WTC11 (cell line): Measurements from ENCODE around the gene PAX4.

Source experiments
- ATF1 ChIP-seq: sonication (generic); formaldehyde crosslinking; IDR thresholded peaks from 2 replicates; pipeline ENCODE4 v1.8.1; 2023; ENCODE audit warnings: mild to moderate bottlenecking, moderate library complexity, missing genetic modification reagents
- CREB1 ChIP-seq: sonication (generic); formaldehyde crosslinking; IDR thresholded peaks from 2 replicates; pipeline ENCODE4 v1.8.0; 2023; ENCODE audit warnings: mild to moderate bottlenecking, missing genetic modification reagents
- ESRRA ChIP-seq: sonication (generic); formaldehyde crosslinking; IDR thresholded peaks from 2 replicates; pipeline ENCODE4 v1.8.1; 2022; ENCODE audit warnings: mild to moderate bottlenecking, missing genetic modification reagents, borderline replicate concordance
- FOXJ3 ChIP-seq: sonication (generic); formaldehyde crosslinking; IDR thresholded peaks from 2 replicates; pipeline ENCODE4 v1.9.0; 2021; ENCODE audit warnings: missing genetic modification reagents, mild to moderate bottlenecking, borderline replicate concordance
- NR2C2 ChIP-seq: sonication (generic); formaldehyde crosslinking; IDR thresholded peaks from 2 replicates; pipeline ENCODE4 v1.8.0; 2022; ENCODE audit warnings: mild to moderate bottlenecking, missing genetic modification reagents
- SMAD3 ChIP-seq: sonication (generic); formaldehyde crosslinking; IDR thresholded peaks from 2 replicates; pipeline ENCODE4 v1.8.0; 2022; ENCODE audit warnings: missing genetic modification reagents, mild to moderate bottlenecking, borderline replicate concordance
- TEAD4 ChIP-seq: sonication (generic); formaldehyde crosslinking; IDR thresholded peaks from 2 replicates; pipeline ENCODE4 v1.8.0; 2022; ENCODE audit warnings: mild to moderate bottlenecking, missing genetic modification reagents
- TF ChIP-seq, protein P1 (sequence below): fragments of 200-600 bp; IDR thresholded peaks from 2 replicates; pipeline ENCODE4 v1.8.0; 2022; ENCODE audit warnings: antibody characterized with exemption
- TF ChIP-seq, protein P2 (sequence below): sonication (generic); formaldehyde crosslinking; IDR thresholded peaks from 2 replicates; pipeline ENCODE4 v1.8.0; 2023; ENCODE audit warnings: mild to moderate bottlenecking, missing genetic modification reagents
- TF ChIP-seq, protein P3 (sequence below): sonication (generic); formaldehyde crosslinking; IDR thresholded peaks from 2 replicates; pipeline ENCODE4 v1.8.1; 2022; ENCODE audit warnings: mild to moderate bottlenecking, missing genetic modification reagents, moderate library complexity, borderline replicate concordance
- TF ChIP-seq, protein P4 (sequence below): sonication (generic); formaldehyde crosslinking; IDR thresholded peaks from 2 replicates; pipeline ENCODE4 v1.8.0; 2022; ENCODE audit warnings: mild to moderate bottlenecking, missing genetic modification reagents

DNA sequence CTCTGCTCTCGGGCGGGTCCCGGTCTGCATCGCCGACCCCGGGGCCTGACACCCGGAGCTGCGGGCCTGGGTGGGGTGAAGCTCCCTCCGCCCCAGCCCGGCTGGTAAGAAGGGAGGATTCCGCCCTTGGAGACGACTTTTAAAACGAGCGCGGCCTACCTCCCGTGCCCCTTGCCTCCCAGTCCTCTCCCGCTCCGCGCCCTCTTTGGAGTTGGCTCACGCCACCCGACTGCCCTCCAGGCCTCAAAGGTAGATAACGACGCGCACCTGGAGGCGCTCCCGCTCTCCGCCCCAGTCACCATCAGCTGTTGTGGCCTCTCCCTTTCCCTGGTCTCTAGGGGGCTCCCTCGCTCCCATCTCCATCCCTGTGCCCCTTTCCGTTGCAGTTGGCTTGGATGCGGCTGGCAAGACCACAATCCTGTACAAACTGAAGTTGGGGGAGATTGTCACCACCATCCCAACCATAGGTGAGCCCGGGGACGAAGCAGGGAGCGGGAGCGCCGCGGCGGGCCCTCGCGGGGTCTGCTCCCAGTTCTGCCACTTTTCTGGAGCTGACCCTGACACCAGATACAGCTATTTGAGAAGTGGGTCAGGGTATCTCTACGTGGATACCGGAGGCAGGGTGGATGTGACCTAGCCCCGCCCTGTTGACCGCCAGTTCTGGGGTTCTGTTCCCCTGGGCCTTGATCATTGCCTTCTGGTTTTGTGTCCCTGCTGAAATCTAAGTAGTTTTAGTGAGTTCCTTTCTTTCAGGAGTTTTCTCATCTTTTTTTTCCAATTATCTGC, 29.1 kb downstream of the PAX4 start:
- TF ChIP-seq ATF1 (CRISPR knock-in tag) (no peak), SMAD3 (no peak; the same call in 1 of the 2 replicates), CREB1 (CRISPR knock-in tag) (no peak), ESRRA (CRISPR knock-in tag) (no peak), NR2C2 (CRISPR knock-in tag) (no peak), FOXJ3 (CRISPR knock-in tag) (no peak), TEAD4 (CRISPR knock-in tag) (no peak)
- TF ChIP-seq, protein P1, sequence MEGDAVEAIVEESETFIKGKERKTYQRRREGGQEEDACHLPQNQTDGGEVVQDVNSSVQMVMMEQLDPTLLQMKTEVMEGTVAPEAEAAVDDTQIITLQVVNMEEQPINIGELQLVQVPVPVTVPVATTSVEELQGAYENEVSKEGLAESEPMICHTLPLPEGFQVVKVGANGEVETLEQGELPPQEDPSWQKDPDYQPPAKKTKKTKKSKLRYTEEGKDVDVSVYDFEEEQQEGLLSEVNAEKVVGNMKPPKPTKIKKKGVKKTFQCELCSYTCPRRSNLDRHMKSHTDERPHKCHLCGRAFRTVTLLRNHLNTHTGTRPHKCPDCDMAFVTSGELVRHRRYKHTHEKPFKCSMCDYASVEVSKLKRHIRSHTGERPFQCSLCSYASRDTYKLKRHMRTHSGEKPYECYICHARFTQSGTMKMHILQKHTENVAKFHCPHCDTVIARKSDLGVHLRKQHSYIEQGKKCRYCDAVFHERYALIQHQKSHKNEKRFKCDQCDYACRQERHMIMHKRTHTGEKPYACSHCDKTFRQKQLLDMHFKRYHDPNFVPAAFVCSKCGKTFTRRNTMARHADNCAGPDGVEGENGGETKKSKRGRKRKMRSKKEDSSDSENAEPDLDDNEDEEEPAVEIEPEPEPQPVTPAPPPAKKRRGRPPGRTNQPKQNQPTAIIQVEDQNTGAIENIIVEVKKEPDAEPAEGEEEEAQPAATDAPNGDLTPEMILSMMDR: peak; percentile 13; the same call in 1 of the 2 replicates
- TF ChIP-seq, protein P2, sequence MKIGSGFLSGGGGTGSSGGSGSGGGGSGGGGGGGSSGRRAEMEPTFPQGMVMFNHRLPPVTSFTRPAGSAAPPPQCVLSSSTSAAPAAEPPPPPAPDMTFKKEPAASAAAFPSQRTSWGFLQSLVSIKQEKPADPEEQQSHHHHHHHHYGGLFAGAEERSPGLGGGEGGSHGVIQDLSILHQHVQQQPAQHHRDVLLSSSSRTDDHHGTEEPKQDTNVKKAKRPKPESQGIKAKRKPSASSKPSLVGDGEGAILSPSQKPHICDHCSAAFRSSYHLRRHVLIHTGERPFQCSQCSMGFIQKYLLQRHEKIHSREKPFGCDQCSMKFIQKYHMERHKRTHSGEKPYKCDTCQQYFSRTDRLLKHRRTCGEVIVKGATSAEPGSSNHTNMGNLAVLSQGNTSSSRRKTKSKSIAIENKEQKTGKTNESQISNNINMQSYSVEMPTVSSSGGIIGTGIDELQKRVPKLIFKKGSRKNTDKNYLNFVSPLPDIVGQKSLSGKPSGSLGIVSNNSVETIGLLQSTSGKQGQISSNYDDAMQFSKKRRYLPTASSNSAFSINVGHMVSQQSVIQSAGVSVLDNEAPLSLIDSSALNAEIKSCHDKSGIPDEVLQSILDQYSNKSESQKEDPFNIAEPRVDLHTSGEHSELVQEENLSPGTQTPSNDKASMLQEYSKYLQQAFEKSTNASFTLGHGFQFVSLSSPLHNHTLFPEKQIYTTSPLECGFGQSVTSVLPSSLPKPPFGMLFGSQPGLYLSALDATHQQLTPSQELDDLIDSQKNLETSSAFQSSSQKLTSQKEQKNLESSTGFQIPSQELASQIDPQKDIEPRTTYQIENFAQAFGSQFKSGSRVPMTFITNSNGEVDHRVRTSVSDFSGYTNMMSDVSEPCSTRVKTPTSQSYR (CRISPR knock-in tag): peak; percentile 44; the same call in 1 of the 2 replicates
- TF ChIP-seq, protein P3, sequence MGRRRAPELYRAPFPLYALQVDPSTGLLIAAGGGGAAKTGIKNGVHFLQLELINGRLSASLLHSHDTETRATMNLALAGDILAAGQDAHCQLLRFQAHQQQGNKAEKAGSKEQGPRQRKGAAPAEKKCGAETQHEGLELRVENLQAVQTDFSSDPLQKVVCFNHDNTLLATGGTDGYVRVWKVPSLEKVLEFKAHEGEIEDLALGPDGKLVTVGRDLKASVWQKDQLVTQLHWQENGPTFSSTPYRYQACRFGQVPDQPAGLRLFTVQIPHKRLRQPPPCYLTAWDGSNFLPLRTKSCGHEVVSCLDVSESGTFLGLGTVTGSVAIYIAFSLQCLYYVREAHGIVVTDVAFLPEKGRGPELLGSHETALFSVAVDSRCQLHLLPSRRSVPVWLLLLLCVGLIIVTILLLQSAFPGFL (CRISPR knock-in tag): no peak
- TF ChIP-seq, protein P4, sequence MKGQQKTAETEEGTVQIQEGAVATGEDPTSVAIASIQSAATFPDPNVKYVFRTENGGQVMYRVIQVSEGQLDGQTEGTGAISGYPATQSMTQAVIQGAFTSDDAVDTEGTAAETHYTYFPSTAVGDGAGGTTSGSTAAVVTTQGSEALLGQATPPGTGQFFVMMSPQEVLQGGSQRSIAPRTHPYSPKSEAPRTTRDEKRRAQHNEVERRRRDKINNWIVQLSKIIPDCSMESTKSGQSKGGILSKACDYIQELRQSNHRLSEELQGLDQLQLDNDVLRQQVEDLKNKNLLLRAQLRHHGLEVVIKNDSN (CRISPR knock-in tag): no peak
